Tibial nerve (tissue), 4 donors: ENCODE measurements around the gene DYRK2.

Source experiments
- EP300 ChIP-seq, 2 donors: sonication (generic); formaldehyde crosslinking; IDR thresholded peaks; one replicate each; pipeline ENCODE4 v1.6.1; 2017; ENCODE audit warnings: antibody characterized with exemption in 2 of 2, mild to moderate bottlenecking in 1 of 2
- POLR2A ChIP-seq, 2 donors: fragments of 450-650 bp; IDR thresholded peaks; one replicate each; pipeline ENCODE4 v1.6.1; 2017; ENCODE audit warnings: antibody characterized with exemption in 2 of 2, mild to moderate bottlenecking in 2 of 2, moderate library complexity in 2 of 2
- TF ChIP-seq, protein P1 (sequence below), 5 experiments: fragments of 200-600 bp in 3 of 5; fragments of 450-650 bp in 2 of 5; sonication (generic) in 3 of 5; IDR thresholded peaks; one replicate each; pipeline ENCODE4 v1.5.1; 2016 to 2019; ENCODE audit warnings: antibody characterized with exemption in 5 of 5, mild to moderate bottlenecking in 3 of 5, moderate library complexity in 2 of 5

DNA sequence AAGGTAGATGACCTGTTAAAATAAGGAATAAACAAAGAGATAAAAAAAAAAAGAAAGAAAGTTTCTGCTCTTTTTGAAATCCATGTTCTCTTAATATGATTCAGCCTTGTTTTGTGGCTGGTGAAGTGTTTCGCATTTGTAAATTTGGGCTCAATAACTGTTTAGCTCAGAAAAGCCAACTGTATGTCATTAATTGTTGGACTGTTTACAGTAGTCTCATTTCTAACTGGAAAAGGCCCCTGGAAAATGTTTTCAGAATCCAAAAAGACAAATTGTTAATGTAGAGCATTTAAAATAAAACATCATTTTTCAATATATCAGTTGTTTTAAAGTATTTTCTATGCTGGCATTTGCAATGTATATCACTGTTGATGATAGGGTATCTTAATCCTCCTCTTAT lies 47.4 kb upstream of the DYRK2 start:
- TF ChIP-seq, protein P1, sequence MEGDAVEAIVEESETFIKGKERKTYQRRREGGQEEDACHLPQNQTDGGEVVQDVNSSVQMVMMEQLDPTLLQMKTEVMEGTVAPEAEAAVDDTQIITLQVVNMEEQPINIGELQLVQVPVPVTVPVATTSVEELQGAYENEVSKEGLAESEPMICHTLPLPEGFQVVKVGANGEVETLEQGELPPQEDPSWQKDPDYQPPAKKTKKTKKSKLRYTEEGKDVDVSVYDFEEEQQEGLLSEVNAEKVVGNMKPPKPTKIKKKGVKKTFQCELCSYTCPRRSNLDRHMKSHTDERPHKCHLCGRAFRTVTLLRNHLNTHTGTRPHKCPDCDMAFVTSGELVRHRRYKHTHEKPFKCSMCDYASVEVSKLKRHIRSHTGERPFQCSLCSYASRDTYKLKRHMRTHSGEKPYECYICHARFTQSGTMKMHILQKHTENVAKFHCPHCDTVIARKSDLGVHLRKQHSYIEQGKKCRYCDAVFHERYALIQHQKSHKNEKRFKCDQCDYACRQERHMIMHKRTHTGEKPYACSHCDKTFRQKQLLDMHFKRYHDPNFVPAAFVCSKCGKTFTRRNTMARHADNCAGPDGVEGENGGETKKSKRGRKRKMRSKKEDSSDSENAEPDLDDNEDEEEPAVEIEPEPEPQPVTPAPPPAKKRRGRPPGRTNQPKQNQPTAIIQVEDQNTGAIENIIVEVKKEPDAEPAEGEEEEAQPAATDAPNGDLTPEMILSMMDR (IDR thresholded peaks at IDR 0.05): no peak
- no peak for TF ChIP-seq POLR2A (IDR thresholded peaks at IDR 0.05)
- TF ChIP-seq EP300 (IDR thresholded peaks at IDR 0.05): no peak
